ENCODE measurements around the gene BLMH. TPM values are rescaled to one million over a fixed set of nuclear protein-coding genes. Genes with fewer than 3 reads are reported as not detected.

Gene BLMH
- total and polyA plus RNA-seq, 2 donors (not counting 3 experiments of a cell fraction or from before 2014, with no cell fraction given): 24.6 to 65.8 TPM

GRCh38 chr17:30235386-30236296 lies 56.1 kb downstream of the BLMH start, which contains the start of gene SLC6A4:
TSS of gene SLC6A4 (minus strand) at chr17:30235697. CDS start at chr17:30221958, 13,739 bp downstream.
- peak; percentile 26 for FAIRE-seq
- Histone ChIP-seq H3K4me3 (replicated peaks in 1 of 3; ENCODE audit: insufficient read depth in 1 of 3, low read depth in 1 of 3, low read length in 3 of 3) (peak within 1 kb of the TSS in 2 of 3 experiments; percentile 31 to 40), H3K27me3 (ENCODE audit: control insufficient read depth in 2 of 2, insufficient read depth in 2 of 2, low read length in 2 of 2) (peaks cover 54 to 58% of the 10 kb centered on the region in 2 experiments), H2AFZ (ENCODE audit: low read depth, low read length) (peak within 1 kb of the TSS; percentile 61), H3K4me2 (ENCODE audit: insufficient read depth, low read length) (peak within 1 kb of the TSS; percentile 67), H3K9me3 (replicated peaks; ENCODE audit: control insufficient read depth, insufficient read depth, low read length) (no peaks in the 10 kb centered on the region), H3K9ac (replicated peaks; ENCODE audit: extremely low read depth, insufficient read depth, low read length) (no peak within 1 kb of the TSS), H3K27ac (ENCODE audit: insufficient read depth, low read depth, low read length) (no peak within 1 kb of the TSS), H3K4me1 (ENCODE audit: control insufficient read depth, extremely low read depth, insufficient read depth, low read length) (peaks cover 8% of the 10 kb centered on the region), H3K79me2 (ENCODE audit: control insufficient read depth, insufficient read depth, low read length) (no peaks in the 10 kb centered on the region), H3K36me3 (ENCODE audit: control insufficient read depth in 2 of 2, extremely low read depth in 1 of 2, insufficient read depth in 2 of 2, low read length in 2 of 2) (no peaks in the 10 kb centered on the region), H3K9me1 (replicated peaks; ENCODE audit: control insufficient read depth, extremely low read depth, insufficient read depth, low read length) (no peaks in the 10 kb centered on the region), H4K20me1 (replicated peaks; ENCODE audit: control insufficient read depth, extremely low read depth, insufficient read depth, low read length) (no peaks in the 10 kb centered on the region)
- ChIA-PET POLR2A (no interaction called here), CTCF (interaction anchor here (0.9 to 5.2 kb wide), 10 partner anchors 10 to 143 kb away, joined by 3 to 73 read pairs (median 6); no protein-coding TSS in a partner anchor)
- no peak for TF ChIP-seq MAX (IDR thresholded peaks at IDR 0.05; ENCODE audit: insufficient read depth, insufficient read length)
- TF ChIP-seq EZH2 (IDR thresholded peaks at IDR 0.05; ENCODE audit: borderline replicate concordance, low read depth, low read length, severe bottlenecking): peak; percentile 97
- dilution Hi-C loops (cut with MboI; ENCODE audit: extremely low pct_ligation_motif_present, low sequenced_read_pairs) (no loop called here), intact Hi-C loops (cut with micrococcal nuclease) (loop anchor here (5.0 kb wide), 1 partner anchor 108 kb away; no protein-coding TSS in a partner anchor)
- BruUV-seq (replicated peaks): no TSS peak
- no peak for DNase-seq (ENCODE audit: low read depth, low spot score)

- no peak for DNase-seq (ENCODE audit: low read depth, low spot score)
- Histone ChIP-seq H3K9ac (replicated peaks; ENCODE audit: extremely low read depth, insufficient read depth, low read length) (no peak overlapping the region), H3K4me2 (ENCODE audit: insufficient read depth, low read length) (no peak overlapping the region), H3K27ac (ENCODE audit: insufficient read depth, low read depth, low read length) (no peak overlapping the region), H3K79me2 (ENCODE audit: control insufficient read depth, insufficient read depth, low read length) (no peaks in the 10 kb centered on the region), H3K9me3 (replicated peaks; ENCODE audit: control insufficient read depth, insufficient read depth, low read length) (no peaks in the 10 kb centered on the region), H3K36me3 (ENCODE audit: control insufficient read depth in 2 of 2, extremely low read depth in 1 of 2, insufficient read depth in 2 of 2, low read length in 2 of 2) (no peaks in the 10 kb centered on the region), H3K9me1 (replicated peaks; ENCODE audit: control insufficient read depth, extremely low read depth, insufficient read depth, low read length) (no peaks in the 10 kb centered on the region), H3K27me3 (ENCODE audit: control insufficient read depth in 2 of 2, insufficient read depth in 2 of 2, low read length in 2 of 2) (peaks cover 59 to 64% of the 10 kb centered on the region in 2 experiments), H3K4me1 (ENCODE audit: control insufficient read depth, extremely low read depth, insufficient read depth, low read length) (peaks cover 8% of the 10 kb centered on the region), H2AFZ (ENCODE audit: low read depth, low read length) (no peak overlapping the region), H3K4me3 (replicated peaks in 1 of 3; ENCODE audit: insufficient read depth in 1 of 3, low read depth in 1 of 3, low read length in 3 of 3) (no peak overlapping the region), H4K20me1 (replicated peaks; ENCODE audit: control insufficient read depth, extremely low read depth, insufficient read depth, low read length) (no peaks in the 10 kb centered on the region)
- ChIA-PET CTCF (interaction anchor here (0.6 to 5.2 kb wide), 7 partner anchors 10 to 142 kb away, joined by 3 to 73 read pairs (median 3); no protein-coding TSS in a partner anchor), POLR2A (no interaction called here)
- no peak for FAIRE-seq
- dilution Hi-C loops (cut with MboI; ENCODE audit: extremely low pct_ligation_motif_present, low sequenced_read_pairs): no loop called here
- BruUV-seq (replicated peaks): no TSS peak
- intact Hi-C loops (cut with micrococcal nuclease): loop anchor here (5.0 kb wide), 1 partner anchor 108 kb away; no protein-coding TSS in a partner anchor
- TF ChIP-seq EZH2 (IDR thresholded peaks at IDR 0.05; ENCODE audit: borderline replicate concordance, low read depth, low read length, severe bottlenecking) (no peak), MAX (IDR thresholded peaks at IDR 0.05; ENCODE audit: insufficient read depth, insufficient read length) (no peak), JUN (IDR thresholded peaks at IDR 0.05; ENCODE audit: borderline replicate concordance, insufficient read depth, insufficient read length, low read depth) (no peak), MYC (IDR thresholded peaks at IDR 0.05; ENCODE audit: low read depth, low read length) (no peak), FOS (IDR thresholded peaks at IDR 0.05; ENCODE audit: borderline replicate concordance, insufficient read depth, low read length) (no peak), CTCF (IDR thresholded peaks at IDR 0.05; ENCODE audit: extremely low read depth in 1 of 2, insufficient read depth in 1 of 2, low read depth in 1 of 2, low read length in 2 of 2) (no peak), POLR2A (IDR thresholded peaks at IDR 0.05; ENCODE audit: low read depth, low read length) (no peak), POLR2AphosphoS5 (IDR thresholded peaks at IDR 0.05; ENCODE audit: insufficient read depth, low read depth, low read length) (no peak), GATA2 (IDR thresholded peaks at IDR 0.05; ENCODE audit: insufficient read depth, insufficient read length, low read depth, low read length) (no peak)
Observed at GRCh38 chr17:30234964-30235363, 56.8 kb downstream of the BLMH start.

Measured in endothelial cell of umbilical vein (primary cell).